Astrocyte (in vitro differentiated cells and primary cell): ENCODE measurements around the gene ELF3.

Experiments
- CTCF ChIP-seq: IDR thresholded peaks from 2 replicates; pipeline ENCODE4 v1.5.1; 2011; ENCODE audit warnings: low read depth, mild to moderate bottlenecking, inconsistent platforms, low read length, moderate library complexity; ENCODE audit not compliant: insufficient read depth
- EZH2 ChIP-seq: IDR thresholded peaks from 2 replicates; pipeline ENCODE4 v1.6.1; 2012; ENCODE audit warnings: mild to moderate bottlenecking, low read length, inconsistent platforms; ENCODE audit not compliant: insufficient read depth

GRCh38 chr1:202034683-202035462 lies 24.5 kb downstream of the ELF3 start:
- no peak for TF ChIP-seq CTCF
- TF ChIP-seq EZH2 = no peak
